ENCODE data around the gene IDUA. TPM values are rescaled to one million over a fixed set of nuclear protein-coding genes. Genes with fewer than 3 reads are reported as not detected.

IDUA gene
- polyA plus RNA-seq, 1 donor (not counting 4 experiments of a cell fraction or from before 2014, with no cell fraction given): 1.2 TPM

DNA sequence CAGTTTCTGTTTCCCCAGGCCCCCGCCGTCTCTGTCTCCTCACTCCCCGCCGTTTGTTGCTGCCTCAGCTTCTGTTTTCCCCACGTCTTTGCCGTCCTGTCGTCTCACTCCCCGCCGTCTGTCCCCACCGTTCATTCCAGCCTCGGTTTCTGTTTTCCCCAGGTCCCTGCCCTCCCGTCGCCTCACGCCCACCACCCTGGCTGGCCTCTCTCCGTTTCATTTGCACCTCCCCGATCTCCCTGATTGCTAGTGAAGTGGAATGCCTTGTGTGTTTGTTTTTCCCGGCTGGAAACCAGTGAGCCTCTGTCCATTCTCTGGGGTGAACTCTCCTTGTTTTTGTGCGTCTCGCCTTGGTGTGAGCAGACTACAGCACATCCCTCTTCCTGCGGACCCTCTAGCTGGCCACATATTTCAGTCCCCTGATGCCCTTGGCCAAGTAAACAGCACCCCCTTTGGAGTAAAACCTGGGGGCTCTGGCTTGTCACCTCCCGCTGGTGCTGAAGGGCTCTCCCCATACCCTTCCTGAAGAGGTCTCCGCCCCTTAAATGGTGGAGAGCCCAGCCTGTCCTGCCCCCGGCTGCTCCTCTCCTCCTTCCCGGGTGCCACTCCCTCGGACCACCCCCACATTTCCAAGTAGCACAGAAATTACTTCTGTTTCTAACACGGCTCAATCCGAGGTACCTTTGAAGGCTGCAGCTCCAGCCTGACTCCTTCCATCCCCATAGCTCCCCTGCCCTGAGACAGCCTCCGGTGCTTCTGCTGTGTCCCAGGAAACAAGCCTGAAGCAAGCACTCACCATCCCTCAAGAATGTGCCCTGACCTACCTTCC, 41.4 kb upstream of the IDUA start:
- H3K36me3 ChIP-seq (ENCODE audit: control insufficient read depth in 2 of 2, extremely low read depth in 1 of 2, insufficient read depth in 2 of 2, low read length in 2 of 2): no peaks in the 10 kb centered on the region
- H3K4me2 ChIP-seq (ENCODE audit: control insufficient read depth, extremely low read depth, insufficient read depth, low read depth, low read length): no peak overlapping the region
- FAIRE-seq (no peak), DNase-seq (ENCODE audit: low read depth, low spot score) (no peak)
- no peak overlapping the region for H3K9ac ChIP-seq (ENCODE audit: control insufficient read depth, extremely low read depth, insufficient read depth, low read length)
- H3K27me3 ChIP-seq (ENCODE audit: control insufficient read depth, extremely low read depth, insufficient read depth, low read length): no peaks in the 10 kb centered on the region
- H3K27ac ChIP-seq (ENCODE audit: control insufficient read depth, insufficient read depth, low read length): no peak overlapping the region
- no peaks in the 10 kb centered on the region for H4K20me1 ChIP-seq (ENCODE audit: control insufficient read depth, extremely low read depth, insufficient read depth, low read length)
- H3K79me2 ChIP-seq (ENCODE audit: control insufficient read depth, insufficient read depth, low read length): no peaks in the 10 kb centered on the region
- H3K4me1 ChIP-seq (ENCODE audit: control insufficient read depth, extremely low read depth, insufficient read depth, low read length): no peaks in the 10 kb centered on the region
- no peaks in the 10 kb centered on the region for H3K9me1 ChIP-seq (ENCODE audit: control insufficient read depth, extremely low read depth, insufficient read depth, low read length)
- TF ChIP-seq, protein P1, sequence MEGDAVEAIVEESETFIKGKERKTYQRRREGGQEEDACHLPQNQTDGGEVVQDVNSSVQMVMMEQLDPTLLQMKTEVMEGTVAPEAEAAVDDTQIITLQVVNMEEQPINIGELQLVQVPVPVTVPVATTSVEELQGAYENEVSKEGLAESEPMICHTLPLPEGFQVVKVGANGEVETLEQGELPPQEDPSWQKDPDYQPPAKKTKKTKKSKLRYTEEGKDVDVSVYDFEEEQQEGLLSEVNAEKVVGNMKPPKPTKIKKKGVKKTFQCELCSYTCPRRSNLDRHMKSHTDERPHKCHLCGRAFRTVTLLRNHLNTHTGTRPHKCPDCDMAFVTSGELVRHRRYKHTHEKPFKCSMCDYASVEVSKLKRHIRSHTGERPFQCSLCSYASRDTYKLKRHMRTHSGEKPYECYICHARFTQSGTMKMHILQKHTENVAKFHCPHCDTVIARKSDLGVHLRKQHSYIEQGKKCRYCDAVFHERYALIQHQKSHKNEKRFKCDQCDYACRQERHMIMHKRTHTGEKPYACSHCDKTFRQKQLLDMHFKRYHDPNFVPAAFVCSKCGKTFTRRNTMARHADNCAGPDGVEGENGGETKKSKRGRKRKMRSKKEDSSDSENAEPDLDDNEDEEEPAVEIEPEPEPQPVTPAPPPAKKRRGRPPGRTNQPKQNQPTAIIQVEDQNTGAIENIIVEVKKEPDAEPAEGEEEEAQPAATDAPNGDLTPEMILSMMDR (optimal IDR thresholded peaks at IDR 0.05 in 1 of 3, IDR thresholded peaks at IDR 0.05 in 1 of 3, conservative IDR thresholded peaks at IDR 0.05 in 1 of 3; ENCODE audit: extremely low read depth in 1 of 3, insufficient read depth in 2 of 3, low read length in 3 of 3): no peak
- no peak for TF ChIP-seq EZH2 (IDR thresholded peaks at IDR 0.05; ENCODE audit: low read length)
- H3K4me3 ChIP-seq (ENCODE audit: control insufficient read depth in 2 of 3, extremely low read depth in 1 of 3, insufficient read depth in 2 of 3, low read depth in 1 of 3, low read length in 3 of 3): no peak overlapping the region
- dilution Hi-C loops (cut with MboI; ENCODE audit: extremely low pct_ligation_motif_present, low sequenced_read_pairs): no loop called here
- no peaks in the 10 kb centered on the region for H3K9me3 ChIP-seq (ENCODE audit: control insufficient read depth, low read depth, low read length)
- H2AFZ ChIP-seq (ENCODE audit: control insufficient read depth, low read length): no peak overlapping the region

DNA sequence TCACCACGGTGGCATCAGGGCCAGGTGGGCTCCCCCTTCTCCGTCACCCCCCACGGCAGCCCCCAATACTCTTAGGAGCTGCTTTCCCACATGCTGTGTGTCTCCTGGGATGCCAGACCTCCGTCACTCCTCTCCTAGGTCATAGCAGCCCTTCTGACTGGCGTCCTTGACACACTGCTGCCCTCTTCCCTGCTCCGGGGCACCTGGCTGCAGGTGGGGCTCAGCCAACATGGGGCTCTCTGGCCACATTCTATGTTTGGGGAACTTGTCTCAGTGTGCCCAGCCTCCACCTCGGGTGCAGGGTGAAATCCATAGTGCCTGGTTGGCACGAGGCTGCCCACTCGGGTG, 40.8 kb upstream of the IDUA start:
- no peaks in the 10 kb centered on the region for H3K27me3 ChIP-seq (ENCODE audit: control insufficient read depth, extremely low read depth, insufficient read depth, low read length)
- no peak for DNase-seq (ENCODE audit: low read depth, low spot score)
- H3K4me1 ChIP-seq (ENCODE audit: control insufficient read depth, extremely low read depth, insufficient read depth, low read length): no peaks in the 10 kb centered on the region
- no peak overlapping the region for H3K4me3 ChIP-seq (ENCODE audit: control insufficient read depth in 2 of 3, extremely low read depth in 1 of 3, insufficient read depth in 2 of 3, low read depth in 1 of 3, low read length in 3 of 3)
- dilution Hi-C loops (cut with MboI; ENCODE audit: extremely low pct_ligation_motif_present, low sequenced_read_pairs): no loop called here
- H3K27ac ChIP-seq (ENCODE audit: control insufficient read depth, insufficient read depth, low read length): no peak overlapping the region
- H3K36me3 ChIP-seq (ENCODE audit: control insufficient read depth in 2 of 2, extremely low read depth in 1 of 2, insufficient read depth in 2 of 2, low read length in 2 of 2): no peaks in the 10 kb centered on the region
- H3K4me2 ChIP-seq (ENCODE audit: control insufficient read depth, extremely low read depth, insufficient read depth, low read depth, low read length): no peak overlapping the region
- H3K9me1 ChIP-seq (ENCODE audit: control insufficient read depth, extremely low read depth, insufficient read depth, low read length): no peaks in the 10 kb centered on the region
- no peaks in the 10 kb centered on the region for H3K79me2 ChIP-seq (ENCODE audit: control insufficient read depth, insufficient read depth, low read length)
- H2AFZ ChIP-seq (ENCODE audit: control insufficient read depth, low read length): no peak overlapping the region
- FAIRE-seq: no peak
- no peaks in the 10 kb centered on the region for H3K9me3 ChIP-seq (ENCODE audit: control insufficient read depth, low read depth, low read length)
- TF ChIP-seq EZH2 (IDR thresholded peaks at IDR 0.05; ENCODE audit: low read length): no peak
- TF ChIP-seq, protein P1 (optimal IDR thresholded peaks at IDR 0.05 in 1 of 3, IDR thresholded peaks at IDR 0.05 in 1 of 3, conservative IDR thresholded peaks at IDR 0.05 in 1 of 3; ENCODE audit: extremely low read depth in 1 of 3, insufficient read depth in 2 of 3, low read length in 3 of 3): no peak
- H4K20me1 ChIP-seq (ENCODE audit: control insufficient read depth, extremely low read depth, insufficient read depth, low read length): no peaks in the 10 kb centered on the region
- no peak overlapping the region for H3K9ac ChIP-seq (ENCODE audit: control insufficient read depth, extremely low read depth, insufficient read depth, low read length)
